Upper lobe of left lung (tissue), 4 donors: Measurements from ENCODE around the gene PTPN1.

Experiments used
- POLR2A ChIP-seq, 4 donors: fragments of 450-650 bp; IDR thresholded peaks; one replicate each; pipeline ENCODE4 v1.5.1; 2016 to 2017; ENCODE audit warnings: antibody characterized with exemption in 4 of 4, mild to moderate bottlenecking in 2 of 4
- POLR2AphosphoS5 ChIP-seq, 2 donors: sonication (generic); formaldehyde crosslinking; IDR thresholded peaks; one replicate each; pipeline ENCODE4 v1.5.1; 2017; ENCODE audit warnings: antibody characterized with exemption in 2 of 2
- TF ChIP-seq, protein P1 (sequence below), 6 experiments: fragments of 450-650 bp in 4 of 6; fragments of 200-600 bp in 2 of 6; sonication (generic) in 2 of 6; IDR thresholded peaks; one replicate each; pipeline ENCODE4 v1.5.1; 2016 to 2019; ENCODE audit warnings: antibody characterized with exemption in 6 of 6

- TF ChIP-seq, protein P1, sequence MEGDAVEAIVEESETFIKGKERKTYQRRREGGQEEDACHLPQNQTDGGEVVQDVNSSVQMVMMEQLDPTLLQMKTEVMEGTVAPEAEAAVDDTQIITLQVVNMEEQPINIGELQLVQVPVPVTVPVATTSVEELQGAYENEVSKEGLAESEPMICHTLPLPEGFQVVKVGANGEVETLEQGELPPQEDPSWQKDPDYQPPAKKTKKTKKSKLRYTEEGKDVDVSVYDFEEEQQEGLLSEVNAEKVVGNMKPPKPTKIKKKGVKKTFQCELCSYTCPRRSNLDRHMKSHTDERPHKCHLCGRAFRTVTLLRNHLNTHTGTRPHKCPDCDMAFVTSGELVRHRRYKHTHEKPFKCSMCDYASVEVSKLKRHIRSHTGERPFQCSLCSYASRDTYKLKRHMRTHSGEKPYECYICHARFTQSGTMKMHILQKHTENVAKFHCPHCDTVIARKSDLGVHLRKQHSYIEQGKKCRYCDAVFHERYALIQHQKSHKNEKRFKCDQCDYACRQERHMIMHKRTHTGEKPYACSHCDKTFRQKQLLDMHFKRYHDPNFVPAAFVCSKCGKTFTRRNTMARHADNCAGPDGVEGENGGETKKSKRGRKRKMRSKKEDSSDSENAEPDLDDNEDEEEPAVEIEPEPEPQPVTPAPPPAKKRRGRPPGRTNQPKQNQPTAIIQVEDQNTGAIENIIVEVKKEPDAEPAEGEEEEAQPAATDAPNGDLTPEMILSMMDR (IDR thresholded peaks at IDR 0.05) = no peak
- no peak for TF ChIP-seq POLR2A (IDR thresholded peaks at IDR 0.05)
- no peak for TF ChIP-seq POLR2AphosphoS5 (IDR thresholded peaks at IDR 0.05)
Observed at GRCh38 chr20:50472693-50473664, 37.2 kb upstream of the PTPN1 start.
